Fibroblast of lung (primary cell): ENCODE results near the gene HHIPL2. TPM values are rescaled to one million over a fixed set of nuclear protein-coding genes. Genes with fewer than 3 reads are reported as not detected.
A peak's percentile ranks its signal among the peaks of the same experiment; 100 is the strongest.
"Not testable (repeated sequence)": the region's sequence is repeated elsewhere in the genome, so short reads cannot be mapped to it uniquely, and the experiment has no call there.

ENCODE experiments used
- DNase-seq, 2 donors: peaks; one replicate each; pipeline versions ENCODE4 v3.0.0 to v3.0.0-alpha.2; 2010; ENCODE audit warnings: low read depth in 2 of 2
- H2AFZ ChIP-seq: 2 replicates; pipeline ENCODE4 v1.5.1; 2012; ENCODE audit warnings: low read length, control low read depth, inconsistent platforms
- H3K27ac ChIP-seq: 2 replicates; pipeline ENCODE4 v1.5.1; 2011; ENCODE audit warnings: low read length, control low read depth; ENCODE audit not compliant: insufficient read depth
- H3K27me3 ChIP-seq: 2 replicates; pipeline ENCODE4 v1.5.1; 2011; ENCODE audit warnings: mild to moderate bottlenecking, low read length; ENCODE audit not compliant: control insufficient read depth, insufficient read depth
- H3K36me3 ChIP-seq: 2 replicates; pipeline ENCODE4 v1.5.1; 2011; ENCODE audit warnings: low read length; ENCODE audit not compliant: control insufficient read depth, insufficient read depth
- H3K4me1 ChIP-seq: 2 replicates; pipeline ENCODE4 v1.5.1; 2011; ENCODE audit warnings: low read length; ENCODE audit not compliant: control insufficient read depth, insufficient read depth; ENCODE audit errors: extremely low read depth
- H3K4me2 ChIP-seq: 2 replicates; pipeline ENCODE4 v1.5.1; 2011; ENCODE audit warnings: low read length, control low read depth; ENCODE audit not compliant: insufficient read depth; ENCODE audit errors: extremely low read depth
- H3K4me3 ChIP-seq, 4 experiments: fragments of 200-600 bp in 1 of 4; sonication (generic) in 1 of 4; replicated peaks in 1 of 4; 2 replicates each; pipeline ENCODE4 v1.5.1; 2011 to 2016; ENCODE audit warnings: low read length in 4 of 4, low read depth in 3 of 4, mild to moderate bottlenecking in 3 of 4, control low read depth in 2 of 4, inconsistent platforms in 1 of 4, mixed read lengths in 1 of 4; ENCODE audit not compliant: insufficient read depth in 1 of 4; ENCODE audit errors: control extremely low read depth in 1 of 4
- H3K79me2 ChIP-seq: 2 replicates; pipeline ENCODE4 v1.5.1; 2012; ENCODE audit warnings: mild to moderate bottlenecking, low read length, inconsistent platforms; ENCODE audit not compliant: control insufficient read depth, insufficient read depth
- H3K9ac ChIP-seq: 2 replicates; pipeline ENCODE4 v1.5.1; 2011; ENCODE audit warnings: mild to moderate bottlenecking, low read length, control low read depth; ENCODE audit not compliant: insufficient read depth
- H3K9me3 ChIP-seq: 2 replicates; pipeline ENCODE4 v1.5.1; 2012; ENCODE audit warnings: low read depth, low read length; ENCODE audit not compliant: control insufficient read depth, insufficient read depth
- H4K20me1 ChIP-seq: 2 replicates; pipeline ENCODE4 v1.5.1; 2011; ENCODE audit warnings: low read length; ENCODE audit not compliant: control insufficient read depth, insufficient read depth; ENCODE audit errors: extremely low read depth
- CTCF ChIP-seq, 2 donors: IDR thresholded peaks in 1 of 2; conservative IDR thresholded peaks in 1 of 2; 1 replicate in 1 of 2; 2 replicates in 1 of 2; pipeline ENCODE4 v1.5.1; 2011 to 2012; ENCODE audit warnings: low read length in 2 of 2, control low read depth in 1 of 2, inconsistent platforms in 1 of 2, low read depth in 1 of 2, mild to moderate bottlenecking in 1 of 2
- EZH2 ChIP-seq: IDR thresholded peaks from 2 replicates; pipeline ENCODE4 v1.5.1; 2012; ENCODE audit warnings: low read length, control low read depth, mild to moderate bottlenecking; ENCODE audit errors: missing control alignments
- polyA plus RNA-seq, 2 donors: library from polyadenylated mRNA; depleted of rRNA in 1 of 2; stranded (reverse) in 1 of 2; unstranded in 1 of 2; fragments of >200 nt; gene quantifications; 2 replicates each; pipeline ENCODE4 v1.2.1, GENCODE V29; 2011 to 2012; ENCODE audit warnings: missing spikeins in 1 of 2
- total RNA-seq: library from RNA; depleted of rRNA; stranded (reverse); fragments of >200 nt; gene quantifications from 2 replicates; pipeline ENCODE4 v1.2.1, GENCODE V29; 2014

The HHIPL2 gene
- total and polyA plus RNA-seq, 2 donors (not counting 1 experiment from before 2014, with no cell fraction given) = 0.14 to 0.33 TPM

GRCh38 chr1:222522105-222522915 lies 25.6 kb downstream of the HHIPL2 start:
- no peak for DNase-seq
- no peak overlapping the region for H3K9ac ChIP-seq
- no peak overlapping the region for H3K4me2 ChIP-seq
- H3K36me3 ChIP-seq = no peaks in the 10 kb centered on the region
- no peaks in the 10 kb centered on the region for H4K20me1 ChIP-seq
- H3K79me2 ChIP-seq = no peaks in the 10 kb centered on the region
- no peak overlapping the region for H3K27ac ChIP-seq
- H3K9me3 ChIP-seq = no peaks in the 10 kb centered on the region
- H3K4me3 ChIP-seq = no peak overlapping the region
- H2AFZ ChIP-seq = no peak overlapping the region
- H3K27me3 ChIP-seq = no peaks in the 10 kb centered on the region
- TF ChIP-seq CTCF (conservative IDR thresholded peaks at IDR 0.05 in 1 of 2, IDR thresholded peaks at IDR 0.05 in 1 of 2; ENCODE audit: low read depth in 1 of 2, low read length in 2 of 2) = no peak
- TF ChIP-seq EZH2 = no peak
- no peaks in the 10 kb centered on the region for H3K4me1 ChIP-seq

GRCh38 chr1:222521299-222522104 lies 26.4 kb downstream of the HHIPL2 start:
- no peaks in the 10 kb centered on the region for H4K20me1 ChIP-seq
- no peaks in the 10 kb centered on the region for H3K36me3 ChIP-seq
- no peak overlapping the region for H2AFZ ChIP-seq
- H3K27me3 ChIP-seq = no peaks in the 10 kb centered on the region
- no peaks in the 10 kb centered on the region for H3K4me1 ChIP-seq
- H3K9ac ChIP-seq = no peak overlapping the region
- no peak overlapping the region for H3K4me3 ChIP-seq
- H3K27ac ChIP-seq = no peak overlapping the region
- no peak for TF ChIP-seq EZH2
- no peak for TF ChIP-seq CTCF (conservative IDR thresholded peaks at IDR 0.05 in 1 of 2, IDR thresholded peaks at IDR 0.05 in 1 of 2; ENCODE audit: low read depth in 1 of 2, low read length in 2 of 2)
- H3K79me2 ChIP-seq = no peaks in the 10 kb centered on the region
- peak; percentile 21 to 53 for DNase-seq
- no peaks in the 10 kb centered on the region for H3K9me3 ChIP-seq
- no peak overlapping the region for H3K4me2 ChIP-seq

GRCh38 chr1:222489496-222489895 lies 58.4 kb downstream of the HHIPL2 start:
- H3K79me2 ChIP-seq, H3K27ac ChIP-seq, H3K4me1 ChIP-seq, H3K9me3 ChIP-seq, H3K4me2 ChIP-seq, H4K20me1 ChIP-seq, H3K36me3 ChIP-seq, H3K4me3 ChIP-seq, H3K9ac ChIP-seq, H2AFZ ChIP-seq, H3K27me3 ChIP-seq: not testable (repeated sequence)
- DNase-seq = peak; percentile 87 to 88

GRCh38 chr1:222487774-222488173 lies 60.1 kb downstream of the HHIPL2 start:
- H3K27me3 ChIP-seq, H2AFZ ChIP-seq, H3K36me3 ChIP-seq, H4K20me1 ChIP-seq, H3K9ac ChIP-seq, H3K79me2 ChIP-seq, DNase-seq, H3K9me3 ChIP-seq, H3K4me3 ChIP-seq, H3K4me1 ChIP-seq, H3K4me2 ChIP-seq, H3K27ac ChIP-seq: not testable (repeated sequence)

- not testable (repeated sequence) for H3K79me2 ChIP-seq, H3K4me1 ChIP-seq, H3K4me2 ChIP-seq, H3K36me3 ChIP-seq, H3K9me3 ChIP-seq, H3K27ac ChIP-seq, H4K20me1 ChIP-seq, H3K4me3 ChIP-seq, H2AFZ ChIP-seq, H3K27me3 ChIP-seq, H3K9ac ChIP-seq
- DNase-seq = peak in 1 of 2 donors; percentile 72
Observed at GRCh38 chr1:222484005-222484404, 63.9 kb downstream of the HHIPL2 start.
